Measurements from ENCODE around the gene XBP1. TPM values are rescaled to one million over a fixed set of nuclear protein-coding genes. Genes with fewer than 3 reads are reported as not detected.
"Not testable (repeated sequence)": the region's sequence is repeated elsewhere in the genome, so short reads cannot be mapped to it uniquely, and the experiment has no call there.

The XBP1 gene
- total RNA-seq, 1 donor from 2014 or later, result 215 TPM

GRCh38 chr22:28754512-28754911, 45.9 kb downstream of the XBP1 start:
- intact Hi-C loops (cut with micrococcal nuclease), result not testable (repeated sequence)

DNA sequence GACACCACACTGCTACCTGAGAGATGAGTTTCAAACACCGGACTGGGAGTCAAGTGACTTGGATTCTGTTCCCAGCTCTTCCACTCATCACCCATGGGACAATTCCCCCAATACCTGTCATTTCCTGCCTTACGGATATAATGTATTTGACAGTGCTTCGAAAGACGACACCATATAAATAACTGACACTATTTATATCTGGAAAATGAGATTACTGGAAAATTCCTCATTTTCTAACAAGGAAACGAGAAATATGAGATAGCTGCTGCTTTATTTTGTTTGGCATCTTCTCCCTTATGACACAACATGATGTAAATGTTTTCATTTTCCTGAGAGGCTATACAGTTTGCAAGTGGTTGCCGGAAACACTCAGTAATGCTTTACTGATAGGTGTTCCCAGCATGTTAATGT, 49.9 kb downstream of the XBP1 start:
- intact Hi-C loops (cut with micrococcal nuclease), result no loop called here

Other genes starting within 250 kb of the XBP1 start
- gene TTC28, start 120.7 kb downstream of the XBP1 start, total RNA-seq, result 1.1 and 1.4 TPM in 2 replicates
- gene CHEK2, start 58.7 kb downstream of the XBP1 start, total RNA-seq, result 41.7 and 45.9 TPM in 2 replicates
- 9.0 and 9.8 TPM in 2 replicates for gene HSCB, start 58.5 kb downstream of the XBP1 start, total RNA-seq
- gene CCDC117, start 27.9 kb downstream of the XBP1 start, total RNA-seq, result 36.2 and 40.2 TPM in 2 replicates
- 0.82 and 0.93 TPM in 2 replicates for gene ZNRF3, start 83.0 kb upstream of the XBP1 start, total RNA-seq